Esophagus muscularis mucosa (tissue), 3 donors: ENCODE measurements around the gene PLN.

Experiments
- POLR2AphosphoS5 ChIP-seq, 2 donors: sonication (generic); formaldehyde crosslinking; IDR thresholded peaks; one replicate each; pipeline ENCODE4 v1.6.1; 2017; ENCODE audit warnings: antibody characterized with exemption in 2 of 2
- TF ChIP-seq, protein P1 (sequence below), 3 experiments: fragments of 200-600 bp in 2 of 3; fragments of 450-650 bp in 1 of 3; sonication (generic) in 2 of 3; IDR thresholded peaks; one replicate each; pipeline ENCODE4 v1.5.1; 2017 to 2019; ENCODE audit warnings: antibody characterized with exemption in 3 of 3, mild to moderate bottlenecking in 2 of 3, moderate library complexity in 1 of 3

DNA sequence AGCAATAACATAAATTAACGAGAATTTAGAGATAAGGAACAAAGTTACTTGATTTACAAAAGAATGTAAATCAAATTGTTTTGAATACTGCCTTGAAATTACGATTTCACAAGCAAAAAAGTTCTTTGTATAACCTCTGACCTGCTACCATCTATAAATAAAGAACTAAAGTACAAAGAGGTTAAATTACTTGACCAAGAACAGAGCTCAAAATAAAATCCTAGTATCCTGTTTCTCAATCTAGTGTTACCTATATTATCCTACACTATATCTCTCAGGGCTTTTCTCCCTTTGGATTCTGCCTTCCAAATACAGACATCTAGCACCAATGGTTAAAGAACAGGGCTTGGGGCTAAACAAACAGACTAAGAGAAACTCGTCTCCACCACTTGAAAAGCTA lies 43.8 kb downstream of the PLN start:
- TF ChIP-seq, protein P1, sequence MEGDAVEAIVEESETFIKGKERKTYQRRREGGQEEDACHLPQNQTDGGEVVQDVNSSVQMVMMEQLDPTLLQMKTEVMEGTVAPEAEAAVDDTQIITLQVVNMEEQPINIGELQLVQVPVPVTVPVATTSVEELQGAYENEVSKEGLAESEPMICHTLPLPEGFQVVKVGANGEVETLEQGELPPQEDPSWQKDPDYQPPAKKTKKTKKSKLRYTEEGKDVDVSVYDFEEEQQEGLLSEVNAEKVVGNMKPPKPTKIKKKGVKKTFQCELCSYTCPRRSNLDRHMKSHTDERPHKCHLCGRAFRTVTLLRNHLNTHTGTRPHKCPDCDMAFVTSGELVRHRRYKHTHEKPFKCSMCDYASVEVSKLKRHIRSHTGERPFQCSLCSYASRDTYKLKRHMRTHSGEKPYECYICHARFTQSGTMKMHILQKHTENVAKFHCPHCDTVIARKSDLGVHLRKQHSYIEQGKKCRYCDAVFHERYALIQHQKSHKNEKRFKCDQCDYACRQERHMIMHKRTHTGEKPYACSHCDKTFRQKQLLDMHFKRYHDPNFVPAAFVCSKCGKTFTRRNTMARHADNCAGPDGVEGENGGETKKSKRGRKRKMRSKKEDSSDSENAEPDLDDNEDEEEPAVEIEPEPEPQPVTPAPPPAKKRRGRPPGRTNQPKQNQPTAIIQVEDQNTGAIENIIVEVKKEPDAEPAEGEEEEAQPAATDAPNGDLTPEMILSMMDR (IDR thresholded peaks at IDR 0.05): no peak
- no peak for TF ChIP-seq POLR2AphosphoS5 (IDR thresholded peaks at IDR 0.05)
